Neural crest cell (in vitro differentiated cells): ENCODE measurements around the gene LRRC59. TPM values are rescaled to one million over a fixed set of nuclear protein-coding genes. Genes with fewer than 3 reads are reported as not detected.
A peak's percentile ranks its signal among the peaks of the same experiment; 100 is the strongest.

Source experiments
- DNase-seq: peaks from one replicate; pipeline ENCODE4 v3.0.0; 2021; ENCODE audit warnings: low read depth, mixed read lengths, low spot score
- H3K27ac Mint-ChIP-seq: one replicate; pipeline ENCODE4 v1.8.0; 2021; ENCODE audit warnings: mild to moderate bottlenecking, mixed read lengths; ENCODE audit not compliant: unreplicated experiment
- H3K27me3 Mint-ChIP-seq: 2 replicates; pipeline ENCODE4 v1.8.0; 2021; ENCODE audit warnings: low read depth, mild to moderate bottlenecking, mixed read lengths
- H3K36me3 Mint-ChIP-seq: 2 replicates; pipeline ENCODE4 v1.8.0; 2021; ENCODE audit warnings: low read depth, mild to moderate bottlenecking, mixed read lengths
- H3K4me1 Mint-ChIP-seq: 2 replicates; pipeline ENCODE4 v1.8.0; 2021; ENCODE audit warnings: mixed read lengths
- H3K4me3 Mint-ChIP-seq: one replicate; pipeline ENCODE4 v1.8.0; 2021; ENCODE audit warnings: mild to moderate bottlenecking, mixed read lengths
- H3K9me3 Mint-ChIP-seq: 2 replicates; pipeline ENCODE4 v1.8.0; 2021; ENCODE audit warnings: mixed read lengths
- total RNA-seq: library from RNA; stranded (reverse); gene quantifications from 2 replicates; pipeline ENCODE4 v1.2.1, GENCODE V29; 2021
- TF ChIP-seq, protein P1 (sequence below): fragments of 200-600 bp; sonication (generic); conservative IDR thresholded peaks from 2 replicates; pipeline ENCODE4 v1.5.0; 2021; ENCODE audit warnings: antibody characterized with exemption, mild to moderate bottlenecking

LRRC59 gene
- total RNA-seq, 1 donor from 2014 or later, result 92.7 TPM

DNA sequence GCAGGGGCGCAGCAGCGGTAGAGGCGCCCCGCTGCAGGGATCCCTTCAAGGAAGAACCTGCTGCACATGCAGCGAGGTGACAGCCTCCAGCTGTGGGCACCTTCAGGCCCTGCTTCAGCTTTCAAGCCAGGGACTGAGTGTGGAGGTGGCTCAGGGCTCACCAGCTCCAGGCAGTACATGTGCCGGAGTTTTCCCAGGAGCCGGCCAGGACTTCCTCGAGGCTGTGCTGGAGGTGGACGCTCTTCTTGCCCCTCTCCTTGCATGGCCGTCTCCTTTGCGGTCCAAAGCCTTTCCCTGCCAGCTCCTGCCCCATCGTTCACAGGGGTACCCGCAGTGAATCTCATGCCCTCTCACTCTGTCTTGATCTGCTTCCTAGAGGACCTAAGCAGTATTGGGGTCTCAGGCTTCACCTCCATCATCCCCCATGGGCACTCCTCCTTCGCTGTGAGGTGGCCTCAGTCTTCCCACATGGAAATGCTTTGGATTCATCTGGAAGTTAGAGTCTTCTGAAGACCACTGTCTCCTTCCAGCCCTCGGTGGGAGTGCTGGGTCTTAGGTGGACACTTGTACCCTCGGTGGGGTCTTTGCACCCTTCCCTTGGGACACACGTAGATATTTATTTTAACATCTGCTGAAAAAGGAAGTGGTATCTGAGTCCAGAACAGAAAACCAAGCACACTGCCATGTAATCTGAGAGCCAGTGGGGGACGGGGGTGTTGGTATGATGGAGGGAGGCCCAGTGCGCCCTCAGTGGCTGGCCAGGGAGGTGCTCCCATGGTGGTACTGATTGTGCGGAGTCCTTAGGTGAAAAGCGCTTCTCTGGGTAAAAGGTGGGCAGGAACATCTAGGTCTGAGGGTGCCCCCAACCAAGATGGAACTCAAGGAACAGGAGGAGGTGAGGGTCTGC is 44.4 kb downstream of the LRRC59 start:
- DNase-seq, result no peak
- H3K4me3 Mint-ChIP-seq, result peak overlapping the region; percentile 31
- H3K36me3 Mint-ChIP-seq, result peaks cover 7% of the 10 kb centered on the region
- no peaks in the 10 kb centered on the region for H3K9me3 Mint-ChIP-seq
- H3K27me3 Mint-ChIP-seq, result no peaks in the 10 kb centered on the region
- TF ChIP-seq, protein P1, sequence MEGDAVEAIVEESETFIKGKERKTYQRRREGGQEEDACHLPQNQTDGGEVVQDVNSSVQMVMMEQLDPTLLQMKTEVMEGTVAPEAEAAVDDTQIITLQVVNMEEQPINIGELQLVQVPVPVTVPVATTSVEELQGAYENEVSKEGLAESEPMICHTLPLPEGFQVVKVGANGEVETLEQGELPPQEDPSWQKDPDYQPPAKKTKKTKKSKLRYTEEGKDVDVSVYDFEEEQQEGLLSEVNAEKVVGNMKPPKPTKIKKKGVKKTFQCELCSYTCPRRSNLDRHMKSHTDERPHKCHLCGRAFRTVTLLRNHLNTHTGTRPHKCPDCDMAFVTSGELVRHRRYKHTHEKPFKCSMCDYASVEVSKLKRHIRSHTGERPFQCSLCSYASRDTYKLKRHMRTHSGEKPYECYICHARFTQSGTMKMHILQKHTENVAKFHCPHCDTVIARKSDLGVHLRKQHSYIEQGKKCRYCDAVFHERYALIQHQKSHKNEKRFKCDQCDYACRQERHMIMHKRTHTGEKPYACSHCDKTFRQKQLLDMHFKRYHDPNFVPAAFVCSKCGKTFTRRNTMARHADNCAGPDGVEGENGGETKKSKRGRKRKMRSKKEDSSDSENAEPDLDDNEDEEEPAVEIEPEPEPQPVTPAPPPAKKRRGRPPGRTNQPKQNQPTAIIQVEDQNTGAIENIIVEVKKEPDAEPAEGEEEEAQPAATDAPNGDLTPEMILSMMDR, result no peak
- peaks cover 11% of the 10 kb centered on the region for H3K4me1 Mint-ChIP-seq
- H3K27ac Mint-ChIP-seq, result no peak overlapping the region

- peaks cover 7% of the 10 kb centered on the region for H3K36me3 Mint-ChIP-seq
- H3K27me3 Mint-ChIP-seq, result no peaks in the 10 kb centered on the region
- H3K9me3 Mint-ChIP-seq, result no peaks in the 10 kb centered on the region
- H3K4me1 Mint-ChIP-seq, result peaks cover 19% of the 10 kb centered on the region
- TF ChIP-seq, protein P1, result no peak
- peak overlapping the region; percentile 20 for H3K27ac Mint-ChIP-seq
- DNase-seq, result no peak
- peak overlapping the region; percentile 42 for H3K4me3 Mint-ChIP-seq
These were observed 45.1 kb downstream of the LRRC59 start for GRCh38 chr17:50352072-50352692.

DNA sequence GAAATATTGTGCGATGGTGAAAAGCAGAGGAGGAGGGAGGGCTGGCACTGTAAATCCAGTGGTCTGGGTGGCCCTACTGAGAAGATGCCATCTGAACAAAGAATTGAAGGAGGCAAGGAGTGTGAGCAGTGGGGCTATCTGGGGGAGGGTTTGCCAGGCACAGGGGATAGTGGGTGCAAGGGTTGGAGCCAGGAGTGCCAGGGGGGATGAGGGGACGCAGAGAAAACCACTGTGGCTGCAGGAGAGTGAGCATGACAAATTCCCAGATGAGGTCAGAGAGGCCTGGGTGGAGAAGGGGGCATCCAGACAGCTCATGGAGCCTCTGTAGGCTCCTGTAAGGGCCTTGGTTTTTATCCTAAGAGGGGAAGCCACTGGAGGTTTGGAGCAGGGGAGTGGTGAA is 46.6 kb downstream of the LRRC59 start:
- peak overlapping the region; percentile 82 for H3K27ac Mint-ChIP-seq
- TF ChIP-seq, protein P1, result no peak

DNA sequence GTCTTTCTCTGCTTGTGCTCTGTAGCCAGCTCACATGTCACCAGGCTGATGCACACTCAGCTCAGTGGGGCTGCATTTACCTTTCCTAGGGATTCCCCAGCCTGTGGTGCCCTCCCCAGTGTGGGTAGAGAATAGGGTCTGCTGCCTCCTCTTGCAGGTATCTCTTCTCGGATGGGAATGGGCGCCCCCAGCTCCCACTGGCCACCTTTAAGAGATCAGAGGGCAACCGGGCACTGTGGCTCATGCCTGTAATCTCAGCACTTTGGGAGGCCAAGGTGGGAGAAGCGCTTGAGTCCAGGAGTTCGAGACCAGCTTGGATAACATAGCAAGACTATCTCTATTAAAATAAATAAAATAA is 48.1 kb downstream of the LRRC59 start:
- H3K27ac Mint-ChIP-seq, result peak overlapping the region; percentile 9
- H3K4me1 Mint-ChIP-seq, result peaks cover 38% of the 10 kb centered on the region
- DNase-seq, result no peak
- H3K4me3 Mint-ChIP-seq, result peak overlapping the region; percentile 77
- peaks cover 8% of the 10 kb centered on the region for H3K27me3 Mint-ChIP-seq
- H3K36me3 Mint-ChIP-seq, result peaks cover 7% of the 10 kb centered on the region
- TF ChIP-seq, protein P1, result no peak
- no peaks in the 10 kb centered on the region for H3K9me3 Mint-ChIP-seq

More for the DNA sequence above, 46.6 kb downstream of the LRRC59 start:
- peaks cover 7% of the 10 kb centered on the region for H3K36me3 Mint-ChIP-seq
- peaks cover 26% of the 10 kb centered on the region for H3K4me1 Mint-ChIP-seq
- no peak for DNase-seq
- H3K9me3 Mint-ChIP-seq, result no peaks in the 10 kb centered on the region
- peak overlapping the region; percentile 58 for H3K4me3 Mint-ChIP-seq
- no peaks in the 10 kb centered on the region for H3K27me3 Mint-ChIP-seq

- DNase-seq, result no peak
- TF ChIP-seq, protein P1, result no peak
- Mint-ChIP-seq H3K27me3 (peaks cover 10% of the 10 kb centered on the region), H3K36me3 (peaks cover 7% of the 10 kb centered on the region), H3K9me3 (no peaks in the 10 kb centered on the region), H3K4me3 (peak overlapping the region; percentile 94), H3K27ac (peak overlapping the region; percentile 9), H3K4me1 (peaks cover 38% of the 10 kb centered on the region)
These were observed 48.6 kb downstream of the LRRC59 start for GRCh38 chr17:50348522-50349242.
